HFFc6 (cell line): ENCODE results near the gene TNIP1. TPM values are rescaled to one million over a fixed set of nuclear protein-coding genes. Genes with fewer than 3 reads are reported as not detected.

ENCODE experiments used
- DNase-seq: peaks from one replicate; pipeline ENCODE4 v3.0.0-alpha.2; 2018
- H3K27ac Mint-ChIP-seq: 2 replicates; pipeline ENCODE4 v1.8.0; 2020; ENCODE audit warnings: mild to moderate bottlenecking, mixed read lengths
- H3K27me3 Mint-ChIP-seq: 2 replicates; pipeline ENCODE4 v1.8.0; 2021; ENCODE audit warnings: mild to moderate bottlenecking, moderate library complexity, mixed read lengths; ENCODE audit not compliant: insufficient read depth
- H3K36me3 Mint-ChIP-seq: 2 replicates; pipeline ENCODE4 v1.8.0; 2021; ENCODE audit warnings: low read depth, mixed read lengths
- H3K4me1 Mint-ChIP-seq: 2 replicates; pipeline ENCODE4 v1.8.0; 2020; ENCODE audit warnings: low read depth, mixed read lengths
- H3K4me3 Mint-ChIP-seq: 2 replicates; pipeline ENCODE4 v1.8.0; 2020; ENCODE audit warnings: mild to moderate bottlenecking, moderate library complexity, mixed read lengths
- H3K9me3 Mint-ChIP-seq: 2 replicates; pipeline ENCODE4 v1.8.0; 2020; ENCODE audit warnings: mild to moderate bottlenecking, mixed read lengths
- total RNA-seq, 6 experiments: library from RNA; stranded (reverse); fragmentation: NEBNext Ultra II Directional; extraction: Animal tissue kit (Norgen Biotek cat#: 25700); gene quantifications; 2 replicates in 1 of 6; 3 replicates in 5 of 6; pipeline ENCODE4 v1.2.3, GENCODE V29; 2021
- TF ChIP-seq, protein P1 (sequence below): fragments of 200-600 bp; sonication (generic); IDR thresholded peaks from 2 replicates; pipeline ENCODE4 v1.5.0; 2021; ENCODE audit warnings: antibody characterized with exemption, mild to moderate bottlenecking

Gene TNIP1
- total RNA-seq, 6 experiments from 2014 or later: 81.5 to 105 (median 89.5) TPM

DNA sequence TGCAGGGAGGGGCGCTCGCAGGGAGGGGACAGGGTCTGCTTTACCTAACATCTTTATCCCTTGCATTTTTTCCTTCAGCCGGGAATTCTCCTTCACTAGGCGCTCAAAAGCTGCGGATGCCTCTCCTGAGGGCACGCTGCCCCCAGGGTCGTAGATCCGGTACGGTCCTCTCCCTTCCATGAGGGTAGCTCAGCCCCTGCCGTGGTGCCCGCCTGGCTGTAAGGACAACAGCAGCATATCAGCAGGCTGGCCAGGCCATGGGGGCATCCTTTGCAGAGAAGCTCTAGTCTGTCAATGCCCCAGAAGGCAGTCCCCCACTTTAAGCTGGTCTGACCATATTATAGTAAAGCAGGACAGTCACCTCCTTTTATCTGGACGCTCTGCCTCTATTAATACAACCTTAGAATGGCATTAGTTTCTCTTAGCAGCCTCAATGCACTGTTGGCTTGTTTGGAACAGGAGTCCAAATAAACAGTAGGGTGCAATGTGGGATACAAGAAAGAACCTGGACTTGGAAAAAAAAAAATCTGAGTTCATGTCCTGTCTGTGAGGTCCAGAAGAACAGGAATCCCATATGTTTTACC is 15.8 kb downstream of the TNIP1 start:
- H3K9me3 Mint-ChIP-seq: no peaks in the 10 kb centered on the region
- no peak overlapping the region for H3K4me3 Mint-ChIP-seq
- 0 out of 2 replicates have a peak overlapping the region, but pooled peaks have one; percentile 18 for H3K27ac Mint-ChIP-seq
- H3K36me3 Mint-ChIP-seq: peaks cover 30% of the 10 kb centered on the region
- no peaks in the 10 kb centered on the region for H3K27me3 Mint-ChIP-seq
- no peak for DNase-seq
- TF ChIP-seq, protein P1, sequence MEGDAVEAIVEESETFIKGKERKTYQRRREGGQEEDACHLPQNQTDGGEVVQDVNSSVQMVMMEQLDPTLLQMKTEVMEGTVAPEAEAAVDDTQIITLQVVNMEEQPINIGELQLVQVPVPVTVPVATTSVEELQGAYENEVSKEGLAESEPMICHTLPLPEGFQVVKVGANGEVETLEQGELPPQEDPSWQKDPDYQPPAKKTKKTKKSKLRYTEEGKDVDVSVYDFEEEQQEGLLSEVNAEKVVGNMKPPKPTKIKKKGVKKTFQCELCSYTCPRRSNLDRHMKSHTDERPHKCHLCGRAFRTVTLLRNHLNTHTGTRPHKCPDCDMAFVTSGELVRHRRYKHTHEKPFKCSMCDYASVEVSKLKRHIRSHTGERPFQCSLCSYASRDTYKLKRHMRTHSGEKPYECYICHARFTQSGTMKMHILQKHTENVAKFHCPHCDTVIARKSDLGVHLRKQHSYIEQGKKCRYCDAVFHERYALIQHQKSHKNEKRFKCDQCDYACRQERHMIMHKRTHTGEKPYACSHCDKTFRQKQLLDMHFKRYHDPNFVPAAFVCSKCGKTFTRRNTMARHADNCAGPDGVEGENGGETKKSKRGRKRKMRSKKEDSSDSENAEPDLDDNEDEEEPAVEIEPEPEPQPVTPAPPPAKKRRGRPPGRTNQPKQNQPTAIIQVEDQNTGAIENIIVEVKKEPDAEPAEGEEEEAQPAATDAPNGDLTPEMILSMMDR: no peak
- peaks cover 85% of the 10 kb centered on the region for H3K4me1 Mint-ChIP-seq

- DNase-seq: peak; percentile 86
- H3K4me3 Mint-ChIP-seq: peak overlapping the region; percentile 67
- H3K9me3 Mint-ChIP-seq: no peaks in the 10 kb centered on the region
- TF ChIP-seq, protein P1: no peak
- H3K27ac Mint-ChIP-seq: peak overlapping the region; percentile 90
- peaks cover 44% of the 10 kb centered on the region for H3K36me3 Mint-ChIP-seq
- no peaks in the 10 kb centered on the region; the same call in 1 of the 2 replicates for H3K27me3 Mint-ChIP-seq
- H3K4me1 Mint-ChIP-seq: peaks cover 85% of the 10 kb centered on the region
Observed at GRCh38 chr5:151063142-151063989, 17.5 kb downstream of the TNIP1 start.

GRCh38 chr5:151062405-151063141 is 18.3 kb downstream of the TNIP1 start:
- Mint-ChIP-seq H3K27ac (peak overlapping the region; percentile 90), H3K4me3 (peak overlapping the region; percentile 67; the same call in 1 of the 2 replicates), H3K27me3 (no peaks in the 10 kb centered on the region; the same call in 1 of the 2 replicates), H3K36me3 (peaks cover 38% of the 10 kb centered on the region), H3K9me3 (no peaks in the 10 kb centered on the region), H3K4me1 (peaks cover 77% of the 10 kb centered on the region)
- DNase-seq: no peak
- TF ChIP-seq, protein P1: no peak

GRCh38 chr5:151060742-151061141 is 20.1 kb downstream of the TNIP1 start:
- TF ChIP-seq, protein P1: no peak
- Mint-ChIP-seq H3K27ac (no peak overlapping the region), H3K27me3 (no peaks in the 10 kb centered on the region; the same call in 1 of the 2 replicates), H3K4me1 (peaks cover 68% of the 10 kb centered on the region), H3K4me3 (no peak overlapping the region), H3K36me3 (peaks cover 39% of the 10 kb centered on the region), H3K9me3 (no peaks in the 10 kb centered on the region)
- DNase-seq: no peak

GRCh38 chr5:151058891-151059489 is 21.8 kb downstream of the TNIP1 start:
- no peaks in the 10 kb centered on the region for H3K9me3 Mint-ChIP-seq
- TF ChIP-seq, protein P1: no peak
- H3K4me1 Mint-ChIP-seq: peaks cover 62% of the 10 kb centered on the region
- H3K4me3 Mint-ChIP-seq: no peak overlapping the region
- no peak overlapping the region for H3K27ac Mint-ChIP-seq
- DNase-seq: no peak
- no peaks in the 10 kb centered on the region; the same call in 1 of the 2 replicates for H3K27me3 Mint-ChIP-seq
- peaks cover 39% of the 10 kb centered on the region for H3K36me3 Mint-ChIP-seq
